OCI-LY3 (cell line): ENCODE results near the gene ZNF669.

Source experiments
- H2AFZ ChIP-seq: fragments of 200-600, 300-600 bp; shearing (Covaris generic); 2 replicates; pipeline ENCODE4 v1.6.0; 2014; ENCODE audit warnings: antibody characterized with exemption, low read depth, low read length
- H3K27ac ChIP-seq: fragments of 200-600, 300-600 bp; sonication (generic); 2 replicates; pipeline ENCODE4 v1.5.1; 2014; ENCODE audit warnings: mild to moderate bottlenecking, low read length, moderate library complexity, mixed read lengths
- H3K27me3 ChIP-seq: fragments of 200-600, 300-600 bp; sonication (generic); 2 replicates; pipeline ENCODE4 v1.6.1; 2014; ENCODE audit warnings: low read depth, low read length, mixed read lengths
- H3K36me3 ChIP-seq: fragments of 200-600, 300-600 bp; sonication (generic); replicated peaks from 2 replicates; pipeline ENCODE3; 2014; ENCODE audit warnings: low read depth, low read length, mixed read lengths
- H3K4me1 ChIP-seq: fragments of 300-600, 200-600 bp; sonication (generic); 2 replicates; pipeline ENCODE4 v1.6.1; 2014; ENCODE audit warnings: low read length, mixed read lengths
- H3K4me2 ChIP-seq: fragments of 200-600, 300-600 bp; sonication (generic); 2 replicates; pipeline ENCODE4 v1.6.1; 2014; ENCODE audit warnings: low read length, mixed read lengths
- H3K4me3 ChIP-seq: fragments of 300-600, 200-600 bp; sonication (generic); 2 replicates; pipeline ENCODE4 v1.5.1; 2014; ENCODE audit warnings: antibody characterized with exemption, mild to moderate bottlenecking, low read length, moderate library complexity
- H3K79me2 ChIP-seq: fragments of 300-600, 200-600 bp; shearing (Covaris generic); 2 replicates; pipeline ENCODE4 v1.6.1; 2014; ENCODE audit warnings: mild to moderate bottlenecking, low read length, mixed read lengths
- H3K9ac ChIP-seq: fragments of 300-600, 200-600 bp; shearing (Covaris generic); 2 replicates; pipeline ENCODE4 v1.6.0; 2014; ENCODE audit warnings: mild to moderate bottlenecking, low read length, moderate library complexity
- H3K9me3 ChIP-seq: fragments of 200-600, 300-600 bp; shearing (Covaris generic); 2 replicates; pipeline ENCODE4 v1.6.1; 2014; ENCODE audit warnings: low read length, mixed read lengths; ENCODE audit not compliant: insufficient read depth
- H4K20me1 ChIP-seq: fragments of 200-600, 300-600 bp; sonication (generic); 2 replicates; pipeline ENCODE4 v1.6.1; 2016; ENCODE audit warnings: low read length, mixed read lengths; ENCODE audit not compliant: insufficient read depth
- CTCF ChIP-seq: fragments of 200-600, 300-600 bp; sonication (generic); IDR thresholded peaks from 2 replicates; pipeline ENCODE4 v1.5.1; 2014; ENCODE audit warnings: antibody characterized with exemption, low read length, low read depth
- EZH2phosphoT487 ChIP-seq: fragments of 200-600 bp; shearing (Covaris generic); IDR thresholded peaks from 2 replicates; pipeline ENCODE4 v1.6.1; 2018; ENCODE audit warnings: antibody characterized with exemption, mixed run types, low read depth

The ZNF669 gene

GRCh38 chr1:247087256-247087655 lies 16.9 kb downstream of the ZNF669 start:
- Histone ChIP-seq H3K4me2 (no peak overlapping the region), H3K79me2 (no peaks in the 10 kb centered on the region)
- no peak for TF ChIP-seq CTCF
- no peak for TF ChIP-seq EZH2phosphoT487

GRCh38 chr1:247085310-247085709 lies 18.8 kb downstream of the ZNF669 start:
- Histone ChIP-seq H3K4me2 (no peak overlapping the region), H3K79me2 (no peaks in the 10 kb centered on the region), H4K20me1 (no peaks in the 10 kb centered on the region), H3K36me3 (no peaks in the 10 kb centered on the region), H3K4me1 (no peaks in the 10 kb centered on the region), H3K27ac (no peak overlapping the region), H3K9ac (no peak overlapping the region), H3K4me3 (no peak overlapping the region), H3K27me3 (no peaks in the 10 kb centered on the region), H3K9me3 (no peaks in the 10 kb centered on the region), H2AFZ (no peak overlapping the region)
- TF ChIP-seq CTCF (no peak), EZH2phosphoT487 (no peak)

More at GRCh38 chr1:247087256-247087655, 16.9 kb downstream of the ZNF669 start:
- Histone ChIP-seq H2AFZ (no peak overlapping the region), H3K27ac (no peak overlapping the region), H3K9ac (no peak overlapping the region), H4K20me1 (no peaks in the 10 kb centered on the region), H3K4me1 (no peaks in the 10 kb centered on the region), H3K9me3 (no peaks in the 10 kb centered on the region), H3K36me3 (no peaks in the 10 kb centered on the region), H3K4me3 (no peak overlapping the region), H3K27me3 (no peaks in the 10 kb centered on the region)

- Histone ChIP-seq H3K4me2 (no peak overlapping the region), H3K9ac (no peak overlapping the region), H3K4me3 (no peak overlapping the region), H3K36me3 (no peaks in the 10 kb centered on the region), H4K20me1 (no peaks in the 10 kb centered on the region), H3K9me3 (no peaks in the 10 kb centered on the region), H3K27me3 (no peaks in the 10 kb centered on the region), H3K4me1 (no peaks in the 10 kb centered on the region), H3K79me2 (no peaks in the 10 kb centered on the region), H3K27ac (no peak overlapping the region), H2AFZ (no peak overlapping the region)
- TF ChIP-seq EZH2phosphoT487 (no peak), CTCF (no peak)
Observed at GRCh38 chr1:247084771-247085170, 19.4 kb downstream of the ZNF669 start.

GRCh38 chr1:247079141-247079874 lies 24.8 kb downstream of the ZNF669 start:
- Histone ChIP-seq H2AFZ (peak overlapping the region; percentile 82), H3K27me3 (no peaks in the 10 kb centered on the region), H3K4me1 (peaks cover 16% of the 10 kb centered on the region), H3K9ac (peak overlapping the region; percentile 55), H4K20me1 (no peaks in the 10 kb centered on the region), H3K79me2 (peaks cover 40% of the 10 kb centered on the region), H3K27ac (no peak overlapping the region), H3K9me3 (peaks cover 2% of the 10 kb centered on the region; the same call in 1 of the 2 replicates), H3K4me2 (peak overlapping the region; percentile 79), H3K36me3 (peaks cover 22% of the 10 kb centered on the region), H3K4me3 (peak overlapping the region; percentile 84)
- TF ChIP-seq EZH2phosphoT487 (no peak), CTCF (no peak)
